GM12892 (cell line): ENCODE measurements around the gene IL27RA.

Experiments
- DNase-seq: peaks from one replicate; pipeline ENCODE4 v3.0.0; 2011; ENCODE audit not compliant: insufficient read length
- FAIRE-seq: peaks from 2 replicates; lab custom pipeline; 2011; peaks lifted over from hg19 to GRCh38; lab: Jason Lieb, UNC
- POLR2A ChIP-seq: IDR thresholded peaks from 2 replicates; pipeline ENCODE4 v1.6.1; 2011; ENCODE audit warnings: low read depth, low read length, control low read depth
- POLR2AphosphoS5 ChIP-seq: IDR thresholded peaks from 2 replicates; pipeline ENCODE4 v1.6.1; 2011; ENCODE audit warnings: low read depth, low read length, control low read depth
- TAF1 ChIP-seq: IDR thresholded peaks from 2 replicates; pipeline ENCODE4 v1.6.1; 2011; ENCODE audit warnings: low read depth, mild to moderate bottlenecking, control low read depth, low read length, borderline replicate concordance

Gene IL27RA

GRCh38 chr19:14073261-14073924 is 41.8 kb downstream of the IL27RA start:
- TF ChIP-seq POLR2AphosphoS5 (no peak), TAF1 (no peak), POLR2A (no peak)
- DNase-seq, result peak; percentile 71
- FAIRE-seq, result peak; percentile 87

DNA sequence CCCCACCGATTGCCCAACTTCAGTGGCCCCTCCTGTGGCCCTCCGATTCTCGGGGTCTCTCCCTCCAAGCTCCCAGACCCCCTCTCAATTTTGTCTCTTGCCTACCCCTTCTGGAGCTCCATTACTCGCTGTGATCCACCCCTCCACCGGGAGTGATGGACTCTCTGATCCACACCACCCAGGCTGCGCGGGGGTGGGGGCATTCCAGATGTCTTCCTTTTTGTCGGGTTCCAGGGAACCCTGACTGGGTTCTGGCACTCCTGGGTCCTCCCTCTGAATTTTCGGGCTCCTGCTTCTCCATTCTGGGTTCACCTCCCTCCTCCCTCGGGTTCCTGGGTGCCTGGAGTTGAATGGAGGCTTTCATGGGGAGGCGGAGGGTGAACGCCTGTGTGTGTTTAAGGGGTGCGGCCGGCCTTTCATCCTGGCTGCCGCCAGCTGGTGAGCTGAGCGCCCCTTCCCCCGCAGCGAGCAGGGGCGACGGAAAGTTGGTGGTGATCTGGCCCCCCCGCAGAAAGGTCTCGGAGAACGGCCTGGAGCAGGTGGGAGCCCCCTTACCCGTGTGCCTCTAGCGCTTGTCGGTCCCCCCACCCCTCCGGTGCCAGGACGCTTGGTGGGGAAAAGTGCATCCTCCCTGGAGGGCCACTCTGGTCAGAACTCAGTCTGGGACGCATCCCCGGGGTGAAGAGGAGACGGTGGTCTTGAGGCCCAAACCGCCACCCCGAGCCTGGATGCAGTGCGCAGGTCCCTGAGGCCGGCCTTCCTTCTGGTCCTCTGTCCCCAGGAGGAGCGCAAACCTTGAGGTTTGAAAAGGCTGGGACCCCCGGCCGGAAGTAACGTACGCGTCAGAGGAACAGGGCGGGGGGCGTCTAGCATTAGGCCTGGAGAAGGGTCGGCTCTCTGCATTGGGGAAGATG is 42.6 kb downstream of the IL27RA start:
- TF ChIP-seq TAF1, result no peak
- no peak for TF ChIP-seq POLR2AphosphoS5
- no peak for TF ChIP-seq POLR2A
- FAIRE-seq, result no peak
- DNase-seq, result no peak

DNA sequence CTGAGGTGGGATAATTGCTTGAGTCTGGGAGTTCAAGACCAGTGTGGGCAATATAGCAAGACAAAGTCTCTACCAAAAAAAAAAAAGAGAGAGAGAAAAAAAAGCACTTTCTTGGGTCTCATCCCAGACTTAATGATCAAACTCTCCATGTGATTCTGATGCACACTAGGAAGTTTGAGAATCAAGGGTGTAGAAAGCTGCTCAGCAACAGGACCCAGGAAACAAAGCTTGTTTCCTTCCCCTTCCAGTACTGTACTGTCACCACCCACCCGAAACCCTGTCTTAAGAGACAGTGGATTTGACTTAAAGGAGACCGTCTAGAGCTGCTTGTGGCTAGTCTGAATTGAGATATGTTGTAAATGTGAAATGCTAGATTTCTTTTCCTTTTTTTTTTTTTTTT is 46.8 kb downstream of the IL27RA start:
- DNase-seq (no peak), FAIRE-seq (no peak)
- TF ChIP-seq POLR2A, result no peak
- no peak for TF ChIP-seq POLR2AphosphoS5
- no peak for TF ChIP-seq TAF1

- peak; percentile 99 for FAIRE-seq
- peak; percentile 81 for TF ChIP-seq POLR2AphosphoS5
- TF ChIP-seq POLR2A, result peak; percentile 71; the same call in 1 of the 2 replicates
- peak; percentile 68; the same call in 1 of the 2 replicates for TF ChIP-seq TAF1
- DNase-seq, result peak; percentile 95
These were observed 49.6 kb downstream of the IL27RA start for GRCh38 chr19:14080887-14081796.

DNA sequence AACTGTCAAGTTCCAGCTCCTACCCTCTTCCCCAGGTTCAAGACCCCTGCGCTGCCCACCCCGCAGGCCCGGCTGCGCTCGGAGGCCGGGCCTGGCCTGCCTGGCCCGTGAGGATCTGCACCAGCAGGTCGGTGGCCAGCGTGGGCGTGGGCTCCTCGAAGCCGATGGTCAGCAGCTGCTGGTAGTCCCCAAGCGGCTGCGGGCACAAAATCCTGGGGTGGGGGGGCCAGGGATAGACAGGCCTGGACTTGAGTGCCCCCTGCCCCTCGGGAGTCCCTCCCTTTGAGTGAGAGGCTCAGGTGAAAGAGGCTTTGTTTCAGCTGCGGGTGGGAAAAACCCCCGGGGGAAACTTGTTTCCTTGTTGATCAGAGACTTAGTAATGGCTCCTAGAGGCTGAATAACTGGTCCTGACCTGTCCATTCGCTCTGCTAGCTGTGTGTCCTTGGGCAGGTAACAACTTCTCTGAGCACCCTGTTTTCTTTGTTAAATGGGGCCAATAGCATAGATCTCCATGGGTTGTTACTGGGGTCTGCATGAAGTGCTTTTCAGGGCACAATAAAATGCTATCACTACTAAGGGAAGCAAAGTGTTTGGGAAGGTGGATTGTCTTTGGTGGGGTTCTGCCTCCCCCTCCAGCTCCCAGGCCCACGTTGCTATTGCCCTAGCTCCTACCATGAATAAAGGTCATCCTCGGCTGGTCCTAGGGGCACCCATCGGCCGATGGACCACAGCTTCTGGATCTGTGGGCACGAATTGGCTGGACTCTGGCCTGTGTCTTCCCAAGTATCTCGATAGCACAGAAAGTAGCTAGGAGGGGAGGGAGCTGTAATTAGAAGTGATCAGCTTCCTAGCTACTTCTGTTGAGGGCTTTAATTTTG is 50.5 kb downstream of the IL27RA start:
- peak; percentile 54 for FAIRE-seq
- TF ChIP-seq POLR2AphosphoS5 (peak; percentile 58; the same call in 1 of the 2 replicates), POLR2A (peak; percentile 46; the same call in 1 of the 2 replicates), TAF1 (0 out of 2 replicates have a peak, but pooled peaks have one; percentile 40)
- peak; percentile 37 for DNase-seq

DNA sequence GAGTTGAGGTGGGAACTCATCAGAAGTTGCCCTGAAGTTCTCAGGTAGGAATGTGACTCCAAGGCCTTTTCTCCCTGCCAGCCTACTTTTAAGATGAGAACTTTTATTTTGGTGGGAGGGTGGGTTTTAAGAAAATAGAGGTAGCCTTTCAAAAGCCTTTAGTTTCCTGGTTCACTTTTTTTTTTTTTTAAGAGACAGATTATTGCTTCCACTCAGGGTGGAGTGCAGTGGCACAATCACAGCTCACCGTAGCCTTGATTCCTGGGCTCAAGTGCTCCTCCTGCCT is 51.1 kb downstream of the IL27RA start:
- no peak for FAIRE-seq
- TF ChIP-seq TAF1 (no peak), POLR2A (no peak), POLR2AphosphoS5 (no peak)
- DNase-seq, result no peak

DNA sequence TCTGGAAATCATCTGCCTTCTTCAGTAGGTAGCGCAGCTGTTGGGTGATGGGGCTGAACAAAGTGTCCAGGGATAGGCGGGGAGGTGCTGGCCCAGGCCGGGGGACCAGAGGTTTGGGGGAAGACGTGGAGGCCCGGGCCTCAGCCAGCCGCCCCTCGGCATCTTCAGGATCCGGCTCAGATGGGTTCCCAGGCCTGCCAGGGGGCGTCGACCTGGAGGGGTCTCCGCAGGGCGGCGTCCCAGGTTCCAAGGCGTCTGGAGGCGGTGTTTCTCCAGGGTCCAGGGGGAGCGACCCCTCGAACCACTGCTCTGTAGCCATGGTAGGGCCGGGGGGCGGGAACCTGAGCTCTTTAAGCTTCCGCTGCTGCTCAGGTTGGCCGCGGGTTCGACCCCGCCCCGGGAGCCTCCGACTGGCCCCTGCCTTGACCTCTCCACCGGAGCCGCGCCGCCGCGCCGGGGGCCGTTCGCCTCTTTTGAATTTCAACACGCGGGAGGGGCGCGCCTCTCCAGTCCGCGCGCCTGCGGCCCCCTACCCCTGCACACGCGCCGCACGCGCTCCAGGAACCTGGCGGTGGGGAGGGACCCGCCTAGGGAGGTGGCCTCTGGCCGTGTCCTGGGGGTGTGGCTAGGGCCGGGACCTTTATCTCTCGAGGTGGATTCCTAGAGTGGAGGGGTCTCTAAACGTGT is 53.9 kb downstream of the IL27RA start, which contains the start of gene C19orf67:
Gene C19orf67, minus strand, starts transcription at position 475 of the 687 bp plus-strand sequence. Its CDS starts 156 bp downstream, at position 319.
- FAIRE-seq (no peak), DNase-seq (no peak)
- TF ChIP-seq POLR2AphosphoS5 (no peak), TAF1 (no peak), POLR2A (no peak)

DNA sequence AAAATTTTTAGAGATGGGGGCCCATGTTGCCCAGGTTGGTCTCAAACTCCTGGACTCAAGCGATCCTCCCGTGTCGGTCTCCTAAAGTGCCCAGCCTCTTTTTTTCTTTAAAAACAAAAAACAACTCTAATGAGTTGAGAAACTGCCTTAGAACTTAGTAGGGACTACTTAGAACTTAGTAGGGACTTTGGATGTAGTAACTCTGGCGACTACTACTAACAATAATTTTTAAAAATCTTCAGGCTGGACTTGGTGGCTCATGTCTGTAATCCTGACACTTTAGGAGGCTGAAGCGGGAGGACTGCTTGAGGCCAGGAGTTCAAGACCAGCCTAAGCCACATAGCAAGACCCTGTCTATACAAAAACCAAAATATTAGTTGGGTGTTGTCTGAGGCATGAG is 54.5 kb downstream of the IL27RA start:
- DNase-seq (no peak), FAIRE-seq (no peak)
- TF ChIP-seq POLR2AphosphoS5, result no peak
- no peak for TF ChIP-seq POLR2A
- TF ChIP-seq TAF1, result no peak

DNA sequence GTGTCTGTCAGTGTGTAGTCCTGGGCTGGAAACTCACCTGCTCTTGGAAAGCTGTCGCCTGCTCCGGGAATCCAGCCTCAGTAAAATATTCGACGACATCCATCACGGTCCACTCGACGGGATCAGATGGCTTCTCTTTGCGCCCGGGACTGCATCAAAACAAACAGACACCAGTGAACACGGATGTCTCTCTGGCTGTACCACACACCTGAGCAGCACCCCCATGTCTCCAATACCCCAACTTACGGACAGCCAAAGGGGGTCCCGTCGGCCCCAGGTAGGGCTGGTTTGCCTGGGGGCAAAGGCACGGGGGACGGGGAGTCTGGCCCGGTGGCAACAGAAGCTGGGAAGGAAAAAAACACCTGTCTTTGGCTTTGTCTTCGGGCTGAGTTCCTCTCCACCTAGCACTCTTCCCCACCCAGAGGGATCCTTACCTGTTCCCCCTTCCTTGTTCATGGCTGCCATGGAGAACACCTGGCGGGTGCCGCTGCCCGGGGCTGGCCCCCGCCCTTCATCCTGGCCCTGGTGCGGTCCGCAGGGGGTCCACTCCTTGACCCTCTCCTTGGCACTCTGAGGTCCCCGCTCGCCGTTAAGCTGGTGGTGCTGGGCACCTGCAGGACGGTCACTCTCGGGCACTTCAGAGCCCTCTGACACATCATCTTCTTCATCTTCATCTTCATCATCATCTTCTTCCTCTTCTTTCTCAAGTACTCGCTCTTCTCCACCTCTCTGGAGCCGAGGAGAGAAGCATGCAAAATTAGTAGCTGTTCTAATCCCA is 57.3 kb downstream of the IL27RA start:
- DNase-seq, result no peak
- TF ChIP-seq POLR2A (no peak), TAF1 (no peak), POLR2AphosphoS5 (no peak)
- no peak for FAIRE-seq

DNA sequence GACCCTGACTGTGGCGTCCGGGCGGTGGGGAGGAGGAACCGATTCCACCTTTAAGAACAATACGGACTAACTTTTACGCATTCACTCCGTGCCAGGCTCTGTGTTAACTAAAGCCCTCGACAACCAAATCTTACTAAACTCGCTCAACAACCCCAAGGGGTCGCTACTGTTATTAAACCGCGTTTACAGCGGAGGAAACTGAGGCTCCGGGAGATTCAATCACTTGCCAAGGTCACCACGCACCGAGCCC is 57.8 kb downstream of the IL27RA start:
- DNase-seq (no peak), FAIRE-seq (peak; percentile 53)
- TF ChIP-seq TAF1 (no peak), POLR2AphosphoS5 (no peak), POLR2A (no peak)
